Muscle layer of colon (tissue), 2 donors: ENCODE measurements around the gene C12orf43.

ENCODE experiments used
- H3K27ac ChIP-seq: one replicate; pipeline ENCODE4 v1.7.0; 2013; ENCODE audit warnings: low read depth, mild to moderate bottlenecking, low read length, moderate library complexity
- H3K27me3 ChIP-seq, 2 donors: one replicate each; pipeline ENCODE4 v1.7.0; 2013; ENCODE audit warnings: low read length in 2 of 2, mild to moderate bottlenecking in 2 of 2; ENCODE audit not compliant: insufficient read depth in 2 of 2, control insufficient read depth in 1 of 2
- H3K36me3 ChIP-seq: one replicate; pipeline ENCODE4 v1.7.0; 2013; ENCODE audit warnings: mild to moderate bottlenecking, low read length; ENCODE audit not compliant: insufficient read depth
- H3K4me1 ChIP-seq: one replicate; pipeline ENCODE4 v1.7.0; 2013; ENCODE audit warnings: mild to moderate bottlenecking, low read length; ENCODE audit not compliant: insufficient read depth
- H3K4me3 ChIP-seq, 2 donors: one replicate each; pipeline ENCODE4 v1.7.0; 2013; ENCODE audit warnings: low read length in 2 of 2, low read depth in 1 of 2, mild to moderate bottlenecking in 1 of 2, moderate library complexity in 1 of 2
- H3K9ac ChIP-seq: one replicate; pipeline ENCODE4 v1.7.0; 2013; ENCODE audit warnings: low read length
- H3K9me3 ChIP-seq: one replicate; pipeline ENCODE4 v1.7.0; 2013; ENCODE audit warnings: mild to moderate bottlenecking, low read length
- donor health status: abdominal sarcoma.
- donor health status: Adenocarcinoma of cecum.

Gene C12orf43

GRCh38 chr12:120994059-120994458 lies 22.2 kb downstream of the C12orf43 start:
- no peaks in the 10 kb centered on the region for H3K27me3 ChIP-seq
- H3K27ac ChIP-seq: no peak overlapping the region
- H3K4me3 ChIP-seq: no peak overlapping the region
- H3K4me1 ChIP-seq: no peaks in the 10 kb centered on the region
- H3K9ac ChIP-seq: no peak overlapping the region
- no peaks in the 10 kb centered on the region for H3K36me3 ChIP-seq
- H3K9me3 ChIP-seq: no peaks in the 10 kb centered on the region

GRCh38 chr12:120993496-120993895 lies 22.8 kb downstream of the C12orf43 start:
- Histone ChIP-seq H3K9me3 (no peaks in the 10 kb centered on the region), H3K9ac (no peak overlapping the region), H3K27me3 (no peaks in the 10 kb centered on the region), H3K4me3 (no peak overlapping the region), H3K4me1 (no peaks in the 10 kb centered on the region), H3K36me3 (no peaks in the 10 kb centered on the region), H3K27ac (no peak overlapping the region)

- Histone ChIP-seq H3K4me3 (no peak overlapping the region), H3K4me1 (no peaks in the 10 kb centered on the region), H3K27ac (no peak overlapping the region), H3K36me3 (no peaks in the 10 kb centered on the region), H3K27me3 (no peaks in the 10 kb centered on the region), H3K9me3 (no peaks in the 10 kb centered on the region), H3K9ac (no peak overlapping the region)
These were observed 23.3 kb downstream of the C12orf43 start for GRCh38 chr12:120992989-120993388.

- Histone ChIP-seq H3K9me3 (no peaks in the 10 kb centered on the region), H3K4me3 (no peak overlapping the region), H3K27me3 (no peaks in the 10 kb centered on the region)
These were observed 24.3 kb downstream of the C12orf43 start for GRCh38 chr12:120991965-120992364.

GRCh38 chr12:120990487-120991055 lies 25.7 kb downstream of the C12orf43 start:
- Histone ChIP-seq H3K9ac (no peak overlapping the region), H3K9me3 (no peaks in the 10 kb centered on the region), H3K4me3 (no peak overlapping the region), H3K4me1 (no peaks in the 10 kb centered on the region), H3K27me3 (no peaks in the 10 kb centered on the region), H3K27ac (no peak overlapping the region), H3K36me3 (no peaks in the 10 kb centered on the region)

More at GRCh38 chr12:120991965-120992364, 24.3 kb downstream of the C12orf43 start:
- Histone ChIP-seq H3K27ac (no peak overlapping the region), H3K9ac (no peak overlapping the region), H3K36me3 (no peaks in the 10 kb centered on the region), H3K4me1 (no peaks in the 10 kb centered on the region)

- no peaks in the 10 kb centered on the region for H3K27me3 ChIP-seq
These were observed 26.6 kb downstream of the C12orf43 start for GRCh38 chr12:120989687-120990086.

GRCh38 chr12:120988658-120989057 lies 27.6 kb downstream of the C12orf43 start:
- Histone ChIP-seq H3K4me3 (no peak overlapping the region), H3K27me3 (no peaks in the 10 kb centered on the region), H3K4me1 (no peaks in the 10 kb centered on the region), H3K36me3 (no peaks in the 10 kb centered on the region), H3K9me3 (no peaks in the 10 kb centered on the region), H3K27ac (no peak overlapping the region), H3K9ac (no peak overlapping the region)

More at GRCh38 chr12:120989687-120990086, 26.6 kb downstream of the C12orf43 start:
- Histone ChIP-seq H3K4me1 (no peaks in the 10 kb centered on the region), H3K9me3 (no peaks in the 10 kb centered on the region), H3K9ac (no peak overlapping the region), H3K27ac (no peak overlapping the region), H3K36me3 (no peaks in the 10 kb centered on the region), H3K4me3 (no peak overlapping the region)

GRCh38 chr12:120988234-120988633 lies 28.1 kb downstream of the C12orf43 start:
- no peak overlapping the region for H3K27ac ChIP-seq
- no peak overlapping the region for H3K4me3 ChIP-seq
- H3K36me3 ChIP-seq: no peaks in the 10 kb centered on the region
- H3K9ac ChIP-seq: no peak overlapping the region
- H3K9me3 ChIP-seq: no peaks in the 10 kb centered on the region
- H3K27me3 ChIP-seq: no peaks in the 10 kb centered on the region
- H3K4me1 ChIP-seq: no peaks in the 10 kb centered on the region

- H3K27ac ChIP-seq: no peak overlapping the region
These were observed 31.9 kb downstream of the C12orf43 start for GRCh38 chr12:120984351-120984898.

GRCh38 chr12:120983759-120984158 lies 32.5 kb downstream of the C12orf43 start:
- Histone ChIP-seq H3K27ac (no peak overlapping the region), H3K9ac (no peak overlapping the region), H3K4me3 (no peak overlapping the region), H3K9me3 (no peaks in the 10 kb centered on the region), H3K27me3 (no peaks in the 10 kb centered on the region), H3K4me1 (no peaks in the 10 kb centered on the region), H3K36me3 (no peaks in the 10 kb centered on the region)

More at GRCh38 chr12:120984351-120984898, 31.9 kb downstream of the C12orf43 start:
- Histone ChIP-seq H3K4me3 (no peak overlapping the region), H3K27me3 (no peaks in the 10 kb centered on the region), H3K9ac (no peak overlapping the region), H3K4me1 (no peaks in the 10 kb centered on the region), H3K36me3 (no peaks in the 10 kb centered on the region), H3K9me3 (no peaks in the 10 kb centered on the region)

GRCh38 chr12:120982659-120983058 lies 33.6 kb downstream of the C12orf43 start:
- Histone ChIP-seq H3K9me3 (no peaks in the 10 kb centered on the region), H3K36me3 (no peaks in the 10 kb centered on the region), H3K4me3 (no peak overlapping the region), H3K27ac (no peak overlapping the region), H3K9ac (no peak overlapping the region), H3K4me1 (peaks cover 9% of the 10 kb centered on the region), H3K27me3 (no peaks in the 10 kb centered on the region)

- peaks cover 9% of the 10 kb centered on the region for H3K4me1 ChIP-seq
- no peak overlapping the region for H3K9ac ChIP-seq
- H3K27ac ChIP-seq: no peak overlapping the region
- no peaks in the 10 kb centered on the region for H3K9me3 ChIP-seq
- no peaks in the 10 kb centered on the region for H3K36me3 ChIP-seq
- H3K4me3 ChIP-seq: no peak overlapping the region
- H3K27me3 ChIP-seq: no peaks in the 10 kb centered on the region
These were observed 34.8 kb downstream of the C12orf43 start for GRCh38 chr12:120981407-120981941.
